IMR-90 (cell line): ENCODE measurements around the gene TAF4. TPM values are rescaled to one million over a fixed set of nuclear protein-coding genes. Genes with fewer than 3 reads are reported as not detected.

Experiments
- ATAC-seq: fragments of 200-7000 bp; cut with Tn5 transposase; 2 replicates; pipeline ENCODE4 v1.9.1; 2020; ENCODE audit warnings: low read depth, mild to moderate bottlenecking, moderate library complexity
- BruUV-seq: library from RNA; stranded (reverse); fragments of 400-500 nt; replicated peaks from 2 replicates; lab custom pipeline; 2021; lab: Mats Ljungman, UMichigan
- CTCF ChIA-PET: fragments of 300-600 bp; formaldehyde crosslinking; extraction: SDS; loops from one replicate; lab custom pipeline; 2021; ENCODE audit warnings: antibody characterized with exemption; lab: Yijun Ruan, JAX
- POLR2A ChIA-PET: fragments of 300-600 bp; sonication (Branson Sonifier 250); formaldehyde crosslinking; loops from one replicate; lab custom pipeline; 2022; ENCODE audit warnings: antibody characterized with exemption; ENCODE audit not compliant: unreplicated experiment; lab: Charles Lee
- DNase-seq: peaks from one replicate; pipeline ENCODE4 v3.0.0; 2013
- H2AFZ ChIP-seq: replicated peaks from 2 replicates; pipeline ENCODE3; 2013; ENCODE audit warnings: low read length, mild to moderate bottlenecking; ENCODE audit not compliant: poor library complexity
- H2AK5ac ChIP-seq: 2 replicates; pipeline ENCODE4 v1.6.1; 2013; ENCODE audit warnings: low read depth, low read length, inconsistent platforms
- H2AK9ac ChIP-seq: replicated peaks from 2 replicates; pipeline ENCODE3; 2013; ENCODE audit warnings: mild to moderate bottlenecking, low read depth, low read length, moderate library complexity; ENCODE audit not compliant: poor library complexity
- H2BK120ac ChIP-seq: 2 replicates; pipeline ENCODE4 v1.6.1; 2013; ENCODE audit warnings: low read depth, low read length, inconsistent platforms
- H2BK15ac ChIP-seq: 3 replicates; pipeline ENCODE4 v1.6.1; 2013; ENCODE audit warnings: low read depth, low read length, inconsistent platforms
- H2BK20ac ChIP-seq: 2 replicates; pipeline ENCODE4 v1.6.1; 2013; ENCODE audit warnings: low read depth, mild to moderate bottlenecking, inconsistent platforms, low read length, moderate library complexity
- H2BK5ac ChIP-seq: 2 replicates; pipeline ENCODE4 v1.6.1; 2013; ENCODE audit warnings: mild to moderate bottlenecking, low read depth, low read length, inconsistent platforms; ENCODE audit not compliant: poor library complexity, severe bottlenecking
- H3K14ac ChIP-seq: replicated peaks from 2 replicates; pipeline ENCODE4 v1.6.1; 2013; ENCODE audit warnings: low read depth, low read length, inconsistent platforms
- H3K18ac ChIP-seq: 2 replicates; pipeline ENCODE4 v1.6.1; 2013; ENCODE audit warnings: low read depth, low read length, control low read depth
- H3K23ac ChIP-seq: 2 replicates; pipeline ENCODE4 v1.6.1; 2013; ENCODE audit warnings: low read depth, low read length, inconsistent platforms
- H3K27ac ChIP-seq: 2 replicates; pipeline ENCODE4 v1.5.1; 2013; ENCODE audit warnings: mild to moderate bottlenecking, control low read depth, low read length; ENCODE audit not compliant: insufficient read depth
- H3K27me3 ChIP-seq: 2 replicates; pipeline ENCODE4 v1.6.1; 2013; ENCODE audit warnings: low read length; ENCODE audit not compliant: control insufficient read depth, insufficient read depth
- H3K36me3 ChIP-seq: 2 replicates; pipeline ENCODE4 v1.6.1; 2013; ENCODE audit warnings: low read length, mixed read lengths; ENCODE audit not compliant: control insufficient read depth, insufficient read depth
- H3K4ac ChIP-seq: 2 replicates; pipeline ENCODE4 v1.6.1; 2013; ENCODE audit warnings: low read depth, low read length, inconsistent platforms
- H3K4me1 ChIP-seq: 2 replicates; pipeline ENCODE4 v1.6.1; 2013; ENCODE audit warnings: low read length, mixed read lengths; ENCODE audit not compliant: control insufficient read depth, insufficient read depth
- H3K4me2 ChIP-seq: 2 replicates; pipeline ENCODE4 v1.6.1; 2013; ENCODE audit warnings: low read depth, mild to moderate bottlenecking, control low read depth, low read length, moderate library complexity
- H3K4me3 ChIP-seq: 2 replicates; pipeline ENCODE4 v1.5.1; 2013; ENCODE audit warnings: low read depth, mild to moderate bottlenecking, control low read depth, low read length, moderate library complexity; ENCODE audit not compliant: insufficient read depth
- H3K56ac ChIP-seq: 2 replicates; pipeline ENCODE4 v1.6.1; 2013; ENCODE audit warnings: low read length, inconsistent platforms; ENCODE audit not compliant: insufficient read depth; ENCODE audit errors: extremely low read depth
- H3K79me1 ChIP-seq, 2 experiments: 2 replicates each; pipeline ENCODE4 v1.6.1; 2013; ENCODE audit warnings: low read length in 2 of 2, inconsistent platforms in 1 of 2, low read depth in 1 of 2
- H3K9ac ChIP-seq: 2 replicates; pipeline ENCODE4 v1.6.1; 2013; ENCODE audit warnings: low read depth, low read length, control low read depth
- H3K9me1 ChIP-seq: 2 replicates; pipeline ENCODE4 v1.6.1; 2013; ENCODE audit warnings: low read length, inconsistent platforms; ENCODE audit not compliant: insufficient read depth
- H3K9me3 ChIP-seq: 2 replicates; pipeline ENCODE4 v1.6.1; 2013; ENCODE audit warnings: low read length; ENCODE audit not compliant: control insufficient read depth, insufficient read depth
- H4K20me1 ChIP-seq: 2 replicates; pipeline ENCODE4 v1.6.1; 2013; ENCODE audit warnings: low read length, inconsistent platforms; ENCODE audit not compliant: insufficient read depth
- H4K5ac ChIP-seq: 2 replicates; pipeline ENCODE4 v1.6.1; 2013; ENCODE audit warnings: mild to moderate bottlenecking, low read depth, low read length, control low read depth
- H4K8ac ChIP-seq, 2 experiments: 2 replicates each; pipeline ENCODE4 v1.6.1; 2013; ENCODE audit warnings: low read depth in 2 of 2, low read length in 2 of 2, control low read depth in 1 of 2, inconsistent platforms in 1 of 2
- H4K91ac ChIP-seq: 2 replicates; pipeline ENCODE4 v1.6.1; 2013; ENCODE audit warnings: low read depth, low read length, inconsistent platforms; ENCODE audit not compliant: insufficient read depth
- BHLHE40 ChIP-seq: fragments of 150-350 bp; IDR thresholded peaks from 2 replicates; pipeline ENCODE4 v1.6.1; 2016; ENCODE audit warnings: mild to moderate bottlenecking, low read depth, low read length
- CEBPB ChIP-seq: IDR thresholded peaks from 2 replicates; pipeline ENCODE4 v1.6.1; 2012; ENCODE audit warnings: low read depth, low read length, improper control_type of control experiment
- CHD1 ChIP-seq: IDR thresholded peaks from 2 replicates; pipeline ENCODE4 v1.6.1; 2012; ENCODE audit warnings: low read depth, low read length, improper control_type of control experiment
- FOS ChIP-seq: fragments of 150-350 bp; IDR thresholded peaks from 2 replicates; pipeline ENCODE4 v1.6.1; 2016; ENCODE audit warnings: low read depth, low read length
- MAZ ChIP-seq: IDR thresholded peaks from 2 replicates; pipeline ENCODE4 v1.6.1; 2012; ENCODE audit warnings: low read depth, mild to moderate bottlenecking, low read length, improper control_type of control experiment, moderate library complexity, borderline replicate concordance
- MXI1 ChIP-seq: IDR thresholded peaks from 2 replicates; pipeline ENCODE4 v1.6.1; 2012; ENCODE audit warnings: low read depth, mild to moderate bottlenecking, low read length, moderate library complexity, borderline replicate concordance
- NFE2L2 ChIP-seq: fragments of 150-350 bp; IDR thresholded peaks from 2 replicates; pipeline ENCODE4 v1.6.1; 2016; ENCODE audit warnings: low read depth, mild to moderate bottlenecking, low read length
- RAD21 ChIP-seq: IDR thresholded peaks from 2 replicates; pipeline ENCODE4 v1.6.1; 2012; ENCODE audit warnings: low read length, improper control_type of control experiment
- RCOR1 ChIP-seq: IDR thresholded peaks from 2 replicates; pipeline ENCODE4 v1.6.1; 2012; ENCODE audit warnings: mild to moderate bottlenecking, low read length, improper control_type of control experiment; ENCODE audit not compliant: insufficient replicate concordance
- RFX5 ChIP-seq: IDR thresholded peaks from 2 replicates; pipeline ENCODE4 v1.8.0; 2012; ENCODE audit warnings: low read depth, mild to moderate bottlenecking, low read length, moderate library complexity
- SMC3 ChIP-seq: fragments of 150-350 bp; IDR thresholded peaks from 2 replicates; pipeline ENCODE4 v1.6.1; 2016; ENCODE audit warnings: low read depth, mild to moderate bottlenecking, antibody characterized with exemption, low read length, moderate library complexity
- WGBS, 2 experiments: methylation state at CpG; one replicate each; pipeline versions ENCODE4 v1.1.5 to v1.1.7; 2013; ENCODE audit warnings: missing lambda C conversion rate in 2 of 2; ENCODE audit not compliant: insufficient read length in 1 of 2; ENCODE audit errors: extremely low coverage in 2 of 2; 5-methylcytosine and 5-hydroxymethylcytosine counted together
- dilution Hi-C: fragments of 300-500 bp; cut with HindIII; formaldehyde crosslinking; loops from one replicate; pipeline ENCODE4 v1.14.3; 2018; ENCODE audit warnings: low sequenced_read_pairs; ENCODE audit not compliant: unreplicated experiment
- in situ Hi-C: fragments of 300-500 bp; cut with MboI; formaldehyde crosslinking; loops from 3 replicates; pipeline ENCODE4 v1.14.3; 2019; ENCODE audit warnings: low sequenced_read_pairs, inconsistent platforms, mixed read lengths
- intact Hi-C: fragments of 100-400 bp; cut with micrococcal nuclease; formaldehyde crosslinking; loops from 2 replicates; pipeline ENCODE4 v1.10.0; 2022
- polyA plus RNA-seq, 3 experiments: library from polyadenylated mRNA; depleted of rRNA; stranded (reverse); fragments of >200 nt; gene quantifications; 2 replicates each; pipeline ENCODE4 v1.2.3, GENCODE V29; 2012; ENCODE audit warnings: low replicate concordance in 1 of 3
- total RNA-seq: library from RNA; depleted of rRNA; stranded (reverse); fragments of >200 nt; gene quantifications from 2 replicates; pipeline ENCODE4 v1.2.3, GENCODE V29; 2012
- TF ChIP-seq, protein P1 (sequence below): conservative IDR thresholded peaks from 2 replicates; pipeline ENCODE4 v1.5.1; 2012; ENCODE audit warnings: mild to moderate bottlenecking, low read depth, low read length, improper control_type of control experiment
- TF ChIP-seq, protein P2 (sequence below): fragments of 150-350 bp; IDR thresholded peaks from 2 replicates; pipeline ENCODE4 v1.6.1; 2017; ENCODE audit warnings: mild to moderate bottlenecking, antibody characterized with exemption, low read length, low read depth

Gene TAF4
- total and polyA plus RNA-seq, 2 of the 4 experiments (the other 2 are of a cell fraction) = 1.4 to 5.1 TPM

- dilution Hi-C loops = no loop called here
- ChIA-PET CTCF (interaction anchor here (0.7 kb wide), 1 partner anchor 12 kb away, joined by 3 read pairs; no protein-coding TSS in a partner anchor), POLR2A (no interaction called here)
- H3K18ac ChIP-seq = no peak overlapping the region
- H2AK5ac ChIP-seq = no peak overlapping the region
- H2AFZ ChIP-seq = no peak overlapping the region
- no peak overlapping the region for H3K4me2 ChIP-seq
- no peak overlapping the region for H3K23ac ChIP-seq
- peaks cover 81% of the 10 kb centered on the region for H4K20me1 ChIP-seq
- H2AK9ac ChIP-seq = no peak overlapping the region
- H3K79me1 ChIP-seq = peaks cover 29 to 83% of the 10 kb centered on the region in 2 experiments
- no peak overlapping the region for H3K4ac ChIP-seq
- H3K36me3 ChIP-seq = peaks cover 3% of the 10 kb centered on the region; the same call in 1 of the 2 replicates
- no peak overlapping the region for H3K4me3 ChIP-seq
- peaks cover 15% of the 10 kb centered on the region; the same call in 1 of the 2 replicates for H3K9me1 ChIP-seq
- no peak overlapping the region for H2BK20ac ChIP-seq
- H3K4me1 ChIP-seq = no peaks in the 10 kb centered on the region
- TF ChIP-seq NFE2L2 (no peak), CEBPB (no peak), CHD1 (no peak), RAD21 (no peak), MAZ (no peak), RCOR1 (no peak), MXI1 (no peak), SMC3 (no peak), RFX5 (no peak), BHLHE40 (no peak), FOS (no peak)
- TF ChIP-seq, protein P1, sequence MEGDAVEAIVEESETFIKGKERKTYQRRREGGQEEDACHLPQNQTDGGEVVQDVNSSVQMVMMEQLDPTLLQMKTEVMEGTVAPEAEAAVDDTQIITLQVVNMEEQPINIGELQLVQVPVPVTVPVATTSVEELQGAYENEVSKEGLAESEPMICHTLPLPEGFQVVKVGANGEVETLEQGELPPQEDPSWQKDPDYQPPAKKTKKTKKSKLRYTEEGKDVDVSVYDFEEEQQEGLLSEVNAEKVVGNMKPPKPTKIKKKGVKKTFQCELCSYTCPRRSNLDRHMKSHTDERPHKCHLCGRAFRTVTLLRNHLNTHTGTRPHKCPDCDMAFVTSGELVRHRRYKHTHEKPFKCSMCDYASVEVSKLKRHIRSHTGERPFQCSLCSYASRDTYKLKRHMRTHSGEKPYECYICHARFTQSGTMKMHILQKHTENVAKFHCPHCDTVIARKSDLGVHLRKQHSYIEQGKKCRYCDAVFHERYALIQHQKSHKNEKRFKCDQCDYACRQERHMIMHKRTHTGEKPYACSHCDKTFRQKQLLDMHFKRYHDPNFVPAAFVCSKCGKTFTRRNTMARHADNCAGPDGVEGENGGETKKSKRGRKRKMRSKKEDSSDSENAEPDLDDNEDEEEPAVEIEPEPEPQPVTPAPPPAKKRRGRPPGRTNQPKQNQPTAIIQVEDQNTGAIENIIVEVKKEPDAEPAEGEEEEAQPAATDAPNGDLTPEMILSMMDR = no peak
- TF ChIP-seq, protein P2, sequence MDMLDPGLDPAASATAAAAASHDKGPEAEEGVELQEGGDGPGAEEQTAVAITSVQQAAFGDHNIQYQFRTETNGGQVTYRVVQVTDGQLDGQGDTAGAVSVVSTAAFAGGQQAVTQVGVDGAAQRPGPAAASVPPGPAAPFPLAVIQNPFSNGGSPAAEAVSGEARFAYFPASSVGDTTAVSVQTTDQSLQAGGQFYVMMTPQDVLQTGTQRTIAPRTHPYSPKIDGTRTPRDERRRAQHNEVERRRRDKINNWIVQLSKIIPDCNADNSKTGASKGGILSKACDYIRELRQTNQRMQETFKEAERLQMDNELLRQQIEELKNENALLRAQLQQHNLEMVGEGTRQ = no peak
- H3K9me3 ChIP-seq = no peaks in the 10 kb centered on the region
- H2BK120ac ChIP-seq = no peak overlapping the region
- H4K5ac ChIP-seq = no peak overlapping the region
- intact Hi-C loops = no loop called here
- no peak overlapping the region for H3K56ac ChIP-seq
- no peak overlapping the region for H2BK15ac ChIP-seq
- H3K9ac ChIP-seq = no peak overlapping the region
- H3K27me3 ChIP-seq = no peaks in the 10 kb centered on the region
- no peak overlapping the region for H4K91ac ChIP-seq
- no peak for DNase-seq
- no peak overlapping the region for H2BK5ac ChIP-seq
- no peak overlapping the region for H3K14ac ChIP-seq
- no TSS peak for BruUV-seq
- ATAC-seq = no peak
- no peak overlapping the region for H3K27ac ChIP-seq
- WGBS, 2 experiments = 91% methylated on average over 21 of the region's 26 CpGs; no CpG with 5 or more reads in 1 of the 2 experiments
- no peak overlapping the region for H4K8ac ChIP-seq
- in situ Hi-C loops = no loop called here
Measured at GRCh38 chr20:62052842-62053464, 12.7 kb downstream of the TAF4 start.
